ENCODE results near the gene RHPN2. TPM values are rescaled to one million over a fixed set of nuclear protein-coding genes. Genes with fewer than 3 reads are reported as not detected.
"Not testable (repeated sequence)": the region's sequence is repeated elsewhere in the genome, so short reads cannot be mapped to it uniquely, and the experiment has no call there.

Gene RHPN2
- total RNA-seq, 3 donors from 2014 or later, result 1.4 to 55.3 (median 35.4) TPM

DNA sequence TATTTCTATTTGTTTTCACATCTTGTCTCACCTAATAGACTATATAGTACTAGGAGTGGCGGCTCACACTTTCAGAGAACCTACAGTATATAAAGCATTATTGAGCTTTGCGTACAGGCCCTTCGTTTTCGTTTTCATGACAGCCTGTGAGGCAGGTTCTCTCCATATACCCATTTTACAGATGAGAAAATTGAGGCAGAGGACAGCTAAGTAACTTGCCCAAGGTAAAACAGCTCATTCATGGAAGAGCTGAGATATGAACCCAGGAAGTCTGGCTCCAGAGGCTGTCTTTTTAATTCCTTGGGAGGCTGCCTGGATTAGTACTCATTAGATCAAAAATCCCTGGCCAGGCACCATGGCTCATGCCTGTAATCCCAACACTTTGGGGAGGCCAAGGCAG lies 63.8 kb downstream of the RHPN2 start:
- Histone ChIP-seq H3K9me3 (no peaks in the 10 kb centered on the region), H3K27me3 (no peaks in the 10 kb centered on the region), H3K36me3 (no peaks in the 10 kb centered on the region), H3K4me1 (no peaks in the 10 kb centered on the region), H3K4me3 (no peak overlapping the region), H3K27ac (no peak overlapping the region)
- no peak for DNase-seq (ENCODE audit: low spot score in 2 of 2)
- TF ChIP-seq POLR2A (IDR thresholded peaks at IDR 0.05) (no peak), POLR2AphosphoS5 (IDR thresholded peaks at IDR 0.05) (no peak)
- TF ChIP-seq, protein P1, sequence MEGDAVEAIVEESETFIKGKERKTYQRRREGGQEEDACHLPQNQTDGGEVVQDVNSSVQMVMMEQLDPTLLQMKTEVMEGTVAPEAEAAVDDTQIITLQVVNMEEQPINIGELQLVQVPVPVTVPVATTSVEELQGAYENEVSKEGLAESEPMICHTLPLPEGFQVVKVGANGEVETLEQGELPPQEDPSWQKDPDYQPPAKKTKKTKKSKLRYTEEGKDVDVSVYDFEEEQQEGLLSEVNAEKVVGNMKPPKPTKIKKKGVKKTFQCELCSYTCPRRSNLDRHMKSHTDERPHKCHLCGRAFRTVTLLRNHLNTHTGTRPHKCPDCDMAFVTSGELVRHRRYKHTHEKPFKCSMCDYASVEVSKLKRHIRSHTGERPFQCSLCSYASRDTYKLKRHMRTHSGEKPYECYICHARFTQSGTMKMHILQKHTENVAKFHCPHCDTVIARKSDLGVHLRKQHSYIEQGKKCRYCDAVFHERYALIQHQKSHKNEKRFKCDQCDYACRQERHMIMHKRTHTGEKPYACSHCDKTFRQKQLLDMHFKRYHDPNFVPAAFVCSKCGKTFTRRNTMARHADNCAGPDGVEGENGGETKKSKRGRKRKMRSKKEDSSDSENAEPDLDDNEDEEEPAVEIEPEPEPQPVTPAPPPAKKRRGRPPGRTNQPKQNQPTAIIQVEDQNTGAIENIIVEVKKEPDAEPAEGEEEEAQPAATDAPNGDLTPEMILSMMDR (IDR thresholded peaks at IDR 0.05), result no peak
- intact Hi-C loops (cut with DNase I; ENCODE audit: low total_unique reads), result no loop called here

DNA sequence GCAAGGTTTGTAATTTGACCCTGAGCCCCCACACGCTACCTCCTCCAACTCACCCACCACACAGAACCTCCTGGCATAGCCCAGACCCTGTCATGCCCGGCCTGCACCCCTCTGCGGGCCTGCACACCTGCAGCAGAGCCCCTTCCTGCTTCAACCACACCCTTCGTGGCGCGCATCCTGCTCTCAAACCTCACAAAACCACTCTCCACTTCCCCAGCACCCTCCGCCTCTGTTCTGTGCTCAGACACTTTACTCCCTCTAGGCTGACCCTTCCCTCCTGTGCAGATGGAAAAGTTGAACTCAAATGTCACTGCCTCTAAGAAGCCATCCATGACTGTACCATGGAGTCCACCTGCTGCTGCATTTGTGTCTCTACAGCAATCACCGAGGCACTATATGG lies 64.2 kb downstream of the RHPN2 start:
- Histone ChIP-seq H3K4me3 (no peak overlapping the region), H3K4me1 (no peaks in the 10 kb centered on the region), H3K27ac (no peak overlapping the region), H3K27me3 (no peaks in the 10 kb centered on the region), H3K9me3 (no peaks in the 10 kb centered on the region), H3K36me3 (no peaks in the 10 kb centered on the region)
- no peak for TF ChIP-seq POLR2AphosphoS5 (IDR thresholded peaks at IDR 0.05)
- TF ChIP-seq, protein P1 (IDR thresholded peaks at IDR 0.05), result no peak
- no peak for TF ChIP-seq POLR2A (IDR thresholded peaks at IDR 0.05)
- intact Hi-C loops (cut with DNase I; ENCODE audit: low total_unique reads), result no loop called here
- DNase-seq (ENCODE audit: low spot score in 2 of 2), result no peak

DNA sequence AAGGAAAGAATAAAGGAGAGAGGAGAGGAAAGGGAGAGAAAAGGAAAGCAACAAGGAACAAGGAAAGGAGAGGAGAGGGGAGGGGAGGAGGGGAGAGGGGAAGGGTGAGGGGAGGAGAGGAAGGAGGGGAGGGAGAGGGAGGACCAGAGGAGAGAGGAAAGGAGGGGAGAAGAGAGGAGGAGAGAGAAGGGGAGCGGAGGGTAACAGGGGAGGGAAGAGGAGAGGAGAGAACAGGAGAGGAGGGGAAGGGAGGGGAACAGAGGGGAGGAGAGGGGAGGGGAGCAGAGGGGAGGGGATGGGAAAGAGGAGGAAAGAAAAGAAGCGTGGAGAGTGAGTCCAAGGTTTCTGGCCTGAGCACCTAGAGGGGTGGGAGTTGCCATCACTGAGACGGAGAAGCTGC lies 66.0 kb downstream of the RHPN2 start:
- H3K27me3 ChIP-seq, result no peaks in the 10 kb centered on the region
- H3K27ac ChIP-seq, result no peak overlapping the region
- intact Hi-C loops (cut with DNase I; ENCODE audit: low total_unique reads), result no loop called here
- no peaks in the 10 kb centered on the region for H3K36me3 ChIP-seq
- H3K4me1 ChIP-seq, result no peaks in the 10 kb centered on the region
- TF ChIP-seq POLR2A (IDR thresholded peaks at IDR 0.05) (no peak), POLR2AphosphoS5 (IDR thresholded peaks at IDR 0.05) (no peak)
- TF ChIP-seq, protein P1 (IDR thresholded peaks at IDR 0.05), result no peak
- no peak for DNase-seq (ENCODE audit: low spot score in 2 of 2)
- H3K4me3 ChIP-seq, result no peak overlapping the region
- no peaks in the 10 kb centered on the region for H3K9me3 ChIP-seq

DNA sequence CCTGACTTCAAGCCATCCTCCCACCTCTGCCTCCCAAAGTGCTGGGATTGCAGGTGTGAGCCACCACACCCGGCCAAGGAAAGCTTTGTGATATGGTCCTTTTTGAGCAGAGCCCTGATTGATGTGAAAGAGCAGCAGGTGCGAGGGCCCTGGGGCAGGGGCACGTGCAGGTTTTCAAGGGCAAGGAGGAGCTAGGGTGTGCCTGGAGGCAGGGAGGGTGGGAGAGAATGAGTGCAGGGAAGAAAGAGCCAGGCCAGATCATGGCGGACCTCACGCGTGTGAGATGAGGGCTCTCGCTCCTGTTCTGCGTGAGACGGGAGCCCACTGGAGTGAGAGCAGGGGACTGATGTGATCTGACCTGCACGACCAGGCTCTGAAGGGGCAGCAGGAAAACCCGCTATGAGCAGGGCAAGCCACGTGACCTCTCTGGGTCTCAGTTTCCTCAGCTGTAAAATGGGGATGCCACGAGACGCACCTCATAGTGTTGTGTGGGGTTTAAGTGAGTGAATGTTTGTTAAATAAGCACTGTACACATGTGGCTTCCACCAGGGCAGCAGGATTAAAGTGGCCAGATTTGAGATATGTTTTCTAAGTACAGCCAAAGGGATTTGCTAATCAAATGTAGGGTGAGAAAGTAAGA lies 66.9 kb downstream of the RHPN2 start:
- no peak for DNase-seq (ENCODE audit: low spot score in 2 of 2)
- H3K4me3 ChIP-seq, result no peak overlapping the region
- no peaks in the 10 kb centered on the region for H3K36me3 ChIP-seq
- intact Hi-C loops (cut with DNase I; ENCODE audit: low total_unique reads), result no loop called here
- H3K4me1 ChIP-seq, result no peaks in the 10 kb centered on the region
- H3K27me3 ChIP-seq, result no peaks in the 10 kb centered on the region
- H3K9me3 ChIP-seq, result no peaks in the 10 kb centered on the region
- no peak overlapping the region for H3K27ac ChIP-seq
- no peak for TF ChIP-seq POLR2A (IDR thresholded peaks at IDR 0.05)

DNA sequence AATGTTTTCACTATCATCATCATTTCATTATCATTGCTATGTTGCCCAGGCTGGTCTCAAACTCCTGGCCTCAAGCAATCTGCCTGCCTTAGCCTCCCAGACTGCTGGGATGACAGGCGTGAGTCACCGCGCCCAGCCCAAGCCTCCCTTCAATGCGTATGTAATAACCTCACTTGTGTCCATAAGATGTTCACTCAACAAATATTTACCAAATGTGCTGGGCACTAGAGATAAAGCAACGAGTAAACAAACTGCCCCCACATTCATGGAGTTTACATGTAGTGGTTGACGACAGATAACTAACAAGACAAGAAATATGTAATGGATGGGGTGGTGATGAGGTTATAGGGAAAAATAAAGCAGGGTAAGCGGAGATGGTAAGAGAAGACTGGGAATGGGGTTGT lies 67.6 kb downstream of the RHPN2 start:
- H3K4me3 ChIP-seq; intact Hi-C loops (cut with DNase I; ENCODE audit: low total_unique reads); H3K36me3 ChIP-seq; H3K27me3 ChIP-seq; H3K9me3 ChIP-seq; H3K4me1 ChIP-seq; H3K27ac ChIP-seq: not testable (repeated sequence)
- peak; percentile 26 to 75 for DNase-seq (ENCODE audit: low spot score in 2 of 2)

DNA sequence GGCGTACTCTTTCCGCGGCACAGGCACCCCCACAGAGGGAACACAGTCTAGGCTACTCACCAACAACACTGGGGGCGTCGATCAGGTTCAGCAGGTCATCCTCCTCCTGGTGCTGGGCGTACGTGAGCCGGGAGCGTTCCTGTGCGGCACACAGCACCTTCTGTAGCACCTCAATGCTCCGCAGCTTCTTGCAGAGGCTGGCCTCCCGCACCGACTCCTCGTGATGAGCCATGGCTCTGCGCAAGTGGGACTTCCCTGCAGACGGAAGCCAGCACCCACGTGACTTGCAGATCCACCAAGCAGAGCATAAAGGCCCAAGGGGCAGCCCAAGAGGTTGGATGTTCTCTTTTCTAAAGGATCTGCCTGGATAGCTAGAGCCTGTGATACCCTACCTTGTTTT lies 68.7 kb downstream of the RHPN2 start:
- H3K27me3 ChIP-seq; H3K27ac ChIP-seq; H3K9me3 ChIP-seq; H3K36me3 ChIP-seq; H3K4me3 ChIP-seq; DNase-seq (ENCODE audit: low spot score in 2 of 2); H3K4me1 ChIP-seq; intact Hi-C loops (cut with DNase I; ENCODE audit: low total_unique reads): not testable (repeated sequence)

DNA sequence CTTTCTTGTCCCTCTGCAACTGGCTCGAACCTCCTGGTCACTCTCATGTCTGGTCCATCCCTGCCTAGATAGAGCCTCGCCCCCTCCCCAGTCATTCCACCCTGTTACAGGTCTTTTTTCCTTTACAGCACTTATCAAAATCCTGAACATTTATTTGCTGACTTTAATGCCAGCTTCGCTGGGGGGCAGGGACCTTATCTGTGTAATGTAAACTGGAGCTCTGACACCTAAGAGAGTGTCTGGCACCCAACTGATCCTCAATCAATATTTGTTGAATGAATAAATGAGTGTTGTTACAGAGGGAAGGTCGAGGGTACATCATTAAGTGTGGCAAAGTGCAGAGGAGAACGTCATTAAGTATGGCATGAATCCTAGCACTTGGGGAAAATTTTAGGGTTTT lies 76.0 kb downstream of the RHPN2 start:
- no peak for TF ChIP-seq POLR2A (IDR thresholded peaks at IDR 0.05)
- TF ChIP-seq, protein P1 (IDR thresholded peaks at IDR 0.05), result no peak
- TF ChIP-seq POLR2AphosphoS5 (IDR thresholded peaks at IDR 0.05), result no peak
- H3K36me3 ChIP-seq, result no peaks in the 10 kb centered on the region
- H3K4me1 ChIP-seq, result no peaks in the 10 kb centered on the region
- H3K9me3 ChIP-seq, result no peaks in the 10 kb centered on the region
- intact Hi-C loops (cut with DNase I; ENCODE audit: low total_unique reads), result no loop called here
- H3K4me3 ChIP-seq, result no peak overlapping the region
- no peak for DNase-seq (ENCODE audit: low spot score in 2 of 2)
- H3K27me3 ChIP-seq, result no peaks in the 10 kb centered on the region
- H3K27ac ChIP-seq, result no peak overlapping the region

DNA sequence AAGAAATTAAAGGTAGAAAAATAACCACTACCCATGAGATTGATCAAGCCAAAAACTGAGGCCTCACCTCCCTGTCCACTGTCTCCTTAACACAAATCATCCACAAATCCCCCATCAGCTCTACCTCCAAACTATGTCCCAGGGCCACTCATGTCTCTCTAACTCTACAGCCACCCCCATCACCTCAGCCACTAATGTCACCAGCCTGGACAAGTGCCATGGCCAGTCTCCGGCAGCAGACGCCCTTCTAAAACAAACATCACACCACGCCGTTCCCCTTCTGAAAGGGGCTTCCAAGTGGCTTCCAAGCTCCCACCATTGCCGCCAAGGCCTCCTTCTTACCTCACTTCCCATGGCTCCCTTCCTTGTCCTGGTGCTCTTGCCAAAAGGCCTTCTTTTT lies 76.4 kb downstream of the RHPN2 start:
- H3K27ac ChIP-seq; DNase-seq (ENCODE audit: low spot score in 2 of 2); H3K4me1 ChIP-seq; H3K9me3 ChIP-seq; H3K27me3 ChIP-seq; H3K36me3 ChIP-seq; intact Hi-C loops (cut with DNase I; ENCODE audit: low total_unique reads); H3K4me3 ChIP-seq: not testable (repeated sequence)

DNA sequence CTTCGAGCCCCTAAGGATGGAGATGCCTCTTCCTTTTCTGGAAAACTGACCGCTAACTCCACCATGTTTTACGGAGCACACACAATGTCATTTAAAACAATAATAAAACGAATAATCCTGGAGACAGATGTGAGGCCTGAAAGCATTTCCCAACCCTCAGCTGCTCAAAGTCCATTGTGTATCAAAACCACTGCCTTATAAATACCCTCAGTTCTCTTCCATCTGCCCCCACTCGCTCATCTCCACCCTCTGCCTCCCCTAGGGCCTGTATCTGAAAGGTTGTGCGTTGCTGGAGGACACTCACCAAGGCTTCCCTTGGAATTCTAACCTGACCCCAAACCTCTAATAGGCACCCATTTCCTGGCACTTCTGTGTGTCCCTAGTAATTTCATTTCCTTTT lies 82.2 kb downstream of the RHPN2 start:
- H3K9me3 ChIP-seq; H3K4me1 ChIP-seq; H3K27me3 ChIP-seq; intact Hi-C loops (cut with DNase I; ENCODE audit: low total_unique reads); H3K27ac ChIP-seq; DNase-seq (ENCODE audit: low spot score in 2 of 2); H3K36me3 ChIP-seq; H3K4me3 ChIP-seq: not testable (repeated sequence)

All from breast epithelium (tissue), 4 donors.